Activated CD4-positive, alpha-beta T cell treated with anti-CD3 and anti-CD28 coated beads for 48 hours (primary cell): Measurements from ENCODE around the gene MYOG.

Experiments
- DNase-seq: peaks from one replicate; pipeline ENCODE4 v3.0.0-alpha.2; 2020

MYOG gene

GRCh38 chr1:203090421-203091198, 4.8 kb upstream of the MYOG start:
- DNase-seq = no peak

DNA sequence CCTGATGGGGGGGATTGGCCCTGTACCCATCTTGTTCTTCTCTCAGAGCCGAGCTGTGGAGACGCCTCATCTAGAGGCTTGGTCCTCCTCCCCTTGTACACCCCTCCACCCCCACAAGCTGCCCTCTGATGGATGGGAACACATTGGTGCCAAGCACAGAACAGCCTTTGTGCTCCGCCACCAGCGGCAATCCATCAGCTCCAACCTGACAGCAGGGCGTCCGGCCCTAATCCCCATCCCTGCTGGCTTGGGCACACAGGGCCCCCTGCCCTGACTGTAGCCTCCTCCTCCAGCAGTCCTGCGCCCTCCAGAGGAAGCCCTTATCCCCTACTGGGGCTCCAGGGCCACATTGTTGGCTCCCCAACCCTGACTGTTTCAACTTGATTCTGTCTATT, 3.8 kb upstream of the MYOG start:
- DNase-seq = no peak

DNA sequence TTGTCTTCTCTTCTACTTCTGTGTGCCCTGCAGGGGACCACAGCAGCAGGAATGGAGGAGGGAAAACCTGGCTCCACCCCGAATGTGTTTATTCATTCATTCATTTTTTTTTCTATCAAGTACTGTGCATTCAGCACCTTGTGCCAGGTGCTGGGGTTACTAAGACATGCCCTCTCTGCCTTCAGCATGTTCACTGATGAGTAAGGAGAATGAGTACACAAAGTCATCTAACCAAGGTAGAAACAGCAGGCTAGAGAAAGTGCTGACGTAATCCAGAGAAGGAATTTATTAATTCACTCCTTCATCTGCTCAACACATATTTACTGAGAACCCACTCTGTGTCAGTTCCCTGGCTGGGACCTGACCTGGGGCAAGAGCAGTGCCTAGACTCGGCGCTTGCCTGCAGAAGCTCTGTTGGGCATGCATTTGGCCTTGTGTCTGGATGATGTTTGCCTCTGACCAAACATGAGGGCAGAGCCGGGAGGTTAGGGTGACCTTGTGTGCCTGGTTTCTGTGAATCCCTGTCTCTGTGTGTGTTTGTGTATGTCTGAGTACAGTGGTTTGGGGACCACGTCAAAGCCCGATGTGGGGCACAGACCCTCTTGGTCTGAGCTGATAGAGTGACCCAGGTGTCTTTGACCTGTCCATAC, 3.3 kb upstream of the MYOG start:
- no peak for DNase-seq

GRCh38 chr1:203088441-203088840, 2.6 kb upstream of the MYOG start:
- no peak for DNase-seq

- no peak for DNase-seq
Observed at GRCh38 chr1:203086992-203087763, 1.4 kb upstream of the MYOG start.

DNA sequence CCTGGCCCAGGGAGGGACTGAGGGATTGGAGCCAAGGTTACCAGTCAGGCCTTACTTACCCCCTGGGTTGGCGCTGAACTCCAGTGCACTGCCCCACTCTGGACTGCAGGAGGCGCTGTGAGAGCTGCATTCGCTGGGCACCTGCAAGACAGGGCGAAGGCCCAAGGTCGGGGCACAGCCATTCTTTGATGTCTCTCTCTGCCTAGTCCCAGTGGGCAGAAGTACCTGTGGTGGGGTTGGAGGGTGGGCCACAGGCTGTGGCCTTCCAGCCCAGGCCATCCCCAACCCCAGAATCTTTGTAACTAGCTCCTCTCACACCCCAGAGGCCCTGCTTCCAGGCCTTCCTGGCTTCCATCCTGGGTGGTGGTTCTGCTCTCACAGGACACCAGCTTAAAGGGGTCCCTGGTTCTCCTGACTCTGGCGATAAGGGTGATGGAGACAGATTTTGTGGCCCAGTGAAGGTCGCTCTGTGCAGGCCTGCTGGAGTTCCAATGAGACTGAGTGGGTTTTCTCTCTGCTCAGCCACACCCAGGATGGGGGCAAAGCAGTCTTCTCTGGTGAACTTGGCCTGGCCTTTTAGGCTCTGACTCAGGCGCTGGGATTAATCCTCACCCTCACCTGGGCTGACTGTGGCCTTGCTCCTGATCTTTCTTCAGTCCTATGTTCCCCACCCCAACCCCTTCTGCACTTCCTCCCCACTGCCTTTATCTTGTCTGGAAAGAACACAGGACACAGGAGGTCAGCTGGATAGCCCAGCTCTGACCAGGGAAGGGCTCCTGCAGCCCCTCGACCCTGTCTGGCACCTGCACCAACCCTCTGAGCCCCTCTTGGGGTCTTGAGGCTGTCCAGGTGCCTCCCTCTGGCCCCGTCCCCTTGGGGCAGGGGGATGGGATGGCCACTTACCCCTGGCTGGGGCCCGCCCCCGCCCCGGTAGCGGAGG, 954 bp downstream of the MYOG start:
- DNase-seq = peak; percentile 70

DNA sequence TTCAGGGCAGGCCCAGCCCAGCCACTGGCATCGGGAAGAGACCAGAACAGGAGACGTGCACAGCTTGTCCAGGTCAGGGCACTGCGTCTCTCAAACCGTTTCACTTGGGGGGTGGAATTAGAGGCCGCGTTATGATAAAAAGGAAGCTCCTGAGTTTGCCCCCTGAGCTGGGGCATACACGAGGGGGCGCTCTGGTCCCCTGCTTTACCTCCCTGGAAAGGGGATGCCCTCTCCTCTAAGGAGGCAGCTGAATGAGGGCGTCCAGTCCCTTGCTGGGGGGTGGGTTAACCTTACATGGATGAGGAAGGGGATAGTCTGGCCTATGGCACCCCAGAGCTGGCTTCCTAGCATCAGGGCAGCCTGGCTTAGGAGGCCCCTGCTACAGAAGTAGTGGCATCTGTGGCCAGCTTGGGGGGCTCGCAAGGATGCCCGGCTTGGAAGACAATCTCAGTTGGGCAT, 2.3 kb downstream of the MYOG start:
- DNase-seq = no peak

DNA sequence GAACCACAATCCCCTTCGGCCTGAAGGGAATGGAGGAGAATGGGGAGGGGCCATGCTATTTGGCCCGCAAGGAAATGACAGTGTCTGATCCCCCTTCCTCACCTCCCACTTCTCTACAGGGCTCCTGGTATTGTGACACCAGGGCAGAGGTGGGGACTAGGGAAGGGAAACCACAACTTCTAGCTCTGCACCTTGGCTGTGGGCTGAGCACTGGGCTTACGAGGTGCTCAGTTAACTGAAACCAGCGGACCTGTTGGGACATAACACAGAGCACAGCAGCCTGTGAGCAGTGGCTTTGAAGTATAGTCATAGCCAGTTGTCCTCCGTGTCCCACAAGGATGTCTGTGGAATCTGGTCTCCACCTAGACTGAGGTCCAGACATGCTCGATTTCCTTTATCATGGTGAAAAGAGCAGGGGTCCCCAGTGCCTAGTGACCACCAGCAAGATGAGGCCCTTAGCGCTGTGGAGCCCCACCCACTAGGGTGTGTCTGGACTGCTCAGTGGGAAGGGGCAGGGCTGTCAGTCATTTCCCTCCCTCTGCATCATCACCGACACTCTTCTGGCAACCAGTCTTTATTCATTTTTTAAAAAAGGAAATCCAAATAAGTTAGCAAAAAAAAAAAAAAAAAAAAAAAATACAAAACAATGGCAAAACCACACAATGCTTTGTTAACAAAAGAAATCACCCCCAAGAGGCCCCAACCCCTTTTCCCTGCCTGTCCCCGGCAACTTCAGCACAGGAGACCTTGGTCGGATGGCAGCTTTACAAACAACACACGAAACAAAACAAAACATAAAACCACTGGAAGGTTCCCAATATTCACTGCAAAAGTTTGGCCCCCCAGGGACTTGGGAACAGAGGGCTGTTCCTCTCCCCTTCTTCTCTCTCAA, 3.0 kb downstream of the MYOG start:
- DNase-seq = no peak

GRCh38 chr1:203082231-203082505, 3.6 kb downstream of the MYOG start:
- DNase-seq = no peak

GRCh38 chr1:203081465-203082230, 4.2 kb downstream of the MYOG start:
- no peak for DNase-seq

GRCh38 chr1:203080456-203080855, 5.4 kb downstream of the MYOG start:
- DNase-seq = no peak

GRCh38 chr1:203078478-203078877, 7.3 kb downstream of the MYOG start:
- DNase-seq = no peak

DNA sequence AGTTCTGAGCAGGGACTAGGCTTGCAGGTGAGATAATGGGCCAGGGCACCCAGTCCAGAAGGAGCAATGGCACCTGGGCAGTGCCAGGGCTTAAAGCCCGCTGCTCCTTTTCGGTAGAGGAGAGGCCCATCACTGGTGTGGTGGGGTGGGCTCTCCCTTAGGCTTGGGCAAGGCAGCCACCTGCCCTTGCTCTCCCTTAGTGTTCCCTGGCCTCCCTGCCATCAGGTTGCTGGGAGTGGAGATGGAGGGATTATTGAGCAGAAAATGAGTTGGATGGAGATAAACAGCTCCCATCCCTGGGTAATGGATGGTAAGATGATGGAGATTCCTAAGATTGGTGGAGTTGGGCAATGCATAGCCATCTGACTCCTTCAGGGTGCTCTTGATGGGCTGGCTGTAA, 7.9 kb downstream of the MYOG start:
- DNase-seq = no peak

DNA sequence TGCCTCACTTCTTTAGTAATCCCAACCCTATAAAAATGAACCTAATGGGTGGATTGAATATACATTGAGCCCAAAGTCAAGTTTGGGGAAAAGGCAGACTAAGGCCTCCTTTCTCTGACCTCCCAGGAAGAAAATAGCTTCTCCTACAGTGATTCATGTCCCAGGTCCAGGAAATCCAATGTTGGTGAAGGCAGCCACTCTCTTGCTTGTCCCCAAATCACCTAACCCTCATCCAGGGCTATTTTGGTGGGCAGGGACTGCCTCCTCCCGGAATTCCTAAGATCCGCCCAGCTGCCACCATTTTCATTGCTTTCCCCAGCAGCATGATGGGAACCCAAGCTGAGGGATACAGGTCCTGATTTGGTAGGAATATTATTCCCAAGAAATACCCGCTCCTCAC, 8.4 kb downstream of the MYOG start:
- DNase-seq = no peak

GRCh38 chr1:203076031-203076511, 9.7 kb downstream of the MYOG start:
- DNase-seq = no peak

GRCh38 chr1:203075236-203076030, 10.4 kb downstream of the MYOG start:
- DNase-seq = peak; percentile 22

- no peak for DNase-seq
Observed at GRCh38 chr1:203074610-203075009, 11.2 kb downstream of the MYOG start.

DNA sequence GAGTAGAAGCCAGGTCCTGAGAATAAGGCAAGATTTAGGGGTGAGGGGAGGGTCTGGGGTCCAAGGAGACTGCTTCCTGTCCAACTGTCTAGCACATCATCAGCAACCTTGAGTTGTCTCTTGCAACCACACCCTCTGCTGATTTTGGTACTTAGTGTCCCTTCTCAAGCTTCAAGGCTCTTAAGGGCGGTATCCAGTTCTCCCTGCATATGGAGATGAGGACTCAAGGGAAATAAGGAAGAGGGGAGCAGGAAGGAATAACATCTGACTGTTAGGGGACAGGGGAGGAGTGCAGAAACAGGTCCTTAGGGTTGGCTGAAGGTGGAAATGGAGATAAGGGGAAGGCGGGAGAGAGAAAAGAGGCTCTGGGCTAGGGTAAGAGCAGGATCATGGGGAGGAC, 12.3 kb downstream of the MYOG start:
- no peak for DNase-seq

DNA sequence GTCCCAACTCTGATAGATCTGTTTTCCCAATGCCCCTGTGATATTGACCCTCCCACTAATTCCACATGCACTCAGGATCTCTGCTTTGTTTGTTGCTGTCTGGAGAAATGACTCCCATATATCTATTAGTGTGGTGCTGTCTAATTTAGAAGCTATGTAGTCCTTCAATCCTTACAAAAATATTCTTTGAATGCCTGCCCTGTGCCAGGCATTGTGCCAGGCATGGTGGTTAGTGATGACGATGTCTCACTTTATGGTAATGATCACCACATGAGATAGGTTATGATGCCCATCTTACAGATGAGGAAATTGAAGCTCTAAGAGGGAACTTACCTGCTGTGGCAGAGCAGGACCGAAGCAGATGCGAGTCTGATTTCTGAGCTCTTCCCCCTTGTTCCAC, 12.9 kb downstream of the MYOG start:
- DNase-seq = no peak

DNA sequence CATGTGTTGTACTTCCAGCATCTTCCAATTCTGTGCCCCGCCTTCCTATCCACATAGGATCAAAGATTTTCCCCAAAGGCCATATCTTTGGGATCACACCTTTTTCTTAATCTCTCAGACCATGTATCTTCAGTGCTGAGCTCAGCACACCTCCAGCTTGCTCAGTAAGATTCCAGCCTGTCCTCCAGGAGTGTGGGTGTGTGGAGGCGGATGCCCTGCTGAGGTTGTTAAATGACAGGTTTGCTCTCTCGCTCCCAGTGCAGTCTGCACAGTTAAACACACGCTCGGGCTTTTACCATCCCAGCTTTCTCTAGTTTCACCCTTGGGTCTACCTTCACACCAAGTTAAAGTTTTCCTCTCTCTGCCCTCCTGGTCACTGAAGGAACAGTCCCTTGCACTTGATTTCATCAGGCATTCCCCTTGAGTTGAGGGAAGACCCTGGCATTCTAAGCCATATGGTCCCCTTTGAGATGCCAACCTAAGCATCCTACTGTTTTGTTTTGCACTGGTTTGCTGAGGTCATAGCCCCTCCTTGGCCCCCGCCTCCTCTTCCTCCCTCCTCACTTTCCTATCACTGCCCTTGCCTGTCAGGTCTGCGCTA, 13.7 kb downstream of the MYOG start:
- DNase-seq = no peak
